AG10803 (cell line): Measurements from ENCODE around the gene CEACAM19.
"Not testable (repeated sequence)": the region's sequence is repeated elsewhere in the genome, so short reads cannot be mapped to it uniquely, and the experiment has no call there.

Experiments used
- DNase-seq: peaks from one replicate; pipeline ENCODE4 v3.0.0; 2010; ENCODE audit warnings: low read depth
- H3K4me3 ChIP-seq: 2 replicates; pipeline ENCODE4 v1.5.1; 2011; ENCODE audit warnings: mild to moderate bottlenecking, low read length, control low read depth
- CTCF ChIP-seq: conservative IDR thresholded peaks from 2 replicates; pipeline ENCODE4 v1.5.1; 2011; ENCODE audit warnings: mild to moderate bottlenecking, low read length, control low read depth, inconsistent platforms

The CEACAM19 gene

GRCh38 chr19:44705502-44706010, 34.3 kb downstream of the CEACAM19 start:
- no peak for DNase-seq
- H3K4me3 ChIP-seq = no peak overlapping the region
- no peak for TF ChIP-seq CTCF

DNA sequence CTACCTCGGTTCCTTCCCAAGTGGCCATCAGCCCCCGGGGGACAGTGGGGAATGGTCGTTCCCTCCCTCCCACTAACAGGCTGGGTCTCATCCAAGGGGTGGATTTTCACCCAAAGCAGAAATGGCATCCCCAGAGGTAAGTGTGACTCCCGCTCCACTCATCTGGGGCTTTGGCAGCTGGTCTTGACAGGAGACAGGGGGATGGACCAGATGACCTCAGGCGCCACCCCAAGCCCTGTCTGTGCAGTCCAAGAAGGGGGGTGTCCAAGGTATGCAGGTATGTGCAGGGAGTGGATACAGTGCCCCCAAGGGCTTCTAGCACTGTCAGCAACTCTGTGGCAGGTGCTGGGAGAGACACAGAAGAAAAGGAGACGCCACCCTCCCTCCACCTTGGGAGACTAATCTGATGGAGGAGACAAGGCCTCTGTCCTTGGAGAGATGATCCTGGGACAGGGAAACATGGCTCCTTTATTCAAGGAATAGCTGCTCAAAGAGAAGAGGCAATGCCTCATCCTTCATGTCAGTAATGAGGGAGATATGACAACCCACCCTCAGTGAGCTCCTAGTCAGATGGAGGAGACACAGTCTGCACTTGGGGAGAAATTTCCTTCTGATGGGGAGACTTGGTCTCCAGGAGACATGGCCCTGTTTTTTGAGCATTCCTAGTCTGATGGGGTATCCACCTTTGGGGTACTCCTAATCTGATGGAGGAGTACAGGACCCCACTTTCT, 35.4 kb downstream of the CEACAM19 start:
- TF ChIP-seq CTCF = no peak
- DNase-seq = no peak
- H3K4me3 ChIP-seq = no peak overlapping the region

- H3K4me3 ChIP-seq = no peak overlapping the region
- TF ChIP-seq CTCF = no peak
- no peak for DNase-seq
Observed at GRCh38 chr19:44707794-44708193, 36.5 kb downstream of the CEACAM19 start.

- no peak for TF ChIP-seq CTCF
- H3K4me3 ChIP-seq = no peak overlapping the region
- DNase-seq = no peak
Observed at GRCh38 chr19:44708940-44709339, 37.7 kb downstream of the CEACAM19 start.

- H3K4me3 ChIP-seq, DNase-seq: not testable (repeated sequence)
Observed at GRCh38 chr19:44709434-44710266, 38.4 kb downstream of the CEACAM19 start.

DNA sequence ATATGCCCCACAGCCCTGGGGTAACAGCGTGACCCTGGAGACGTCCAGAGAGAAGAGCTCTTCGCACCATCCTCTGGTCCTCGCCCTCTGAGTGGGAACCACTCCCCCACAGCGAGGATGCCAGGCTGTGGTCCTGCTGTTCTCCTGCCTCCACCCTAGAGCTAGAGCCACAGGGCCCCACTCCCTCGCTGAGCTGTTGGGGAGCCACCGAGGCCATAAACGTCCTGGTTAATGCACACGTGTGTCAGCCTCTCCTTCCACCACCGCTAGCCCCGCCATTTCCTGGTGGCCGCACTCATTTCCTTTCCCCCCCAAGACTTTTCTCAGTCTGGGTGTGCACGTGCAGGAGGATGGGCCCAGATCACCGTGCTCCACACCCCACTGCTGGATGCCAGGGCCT, 39.2 kb downstream of the CEACAM19 start:
- TF ChIP-seq CTCF = no peak
- no peak for DNase-seq
- H3K4me3 ChIP-seq = no peak overlapping the region

GRCh38 chr19:44712864-44713515, 41.7 kb downstream of the CEACAM19 start:
- TF ChIP-seq CTCF = no peak
- no peak for DNase-seq

More at GRCh38 chr19:44712864-44713515, 41.7 kb downstream of the CEACAM19 start:
- no peak overlapping the region for H3K4me3 ChIP-seq
